Measurements from ENCODE around the gene GFOD2.

DNA sequence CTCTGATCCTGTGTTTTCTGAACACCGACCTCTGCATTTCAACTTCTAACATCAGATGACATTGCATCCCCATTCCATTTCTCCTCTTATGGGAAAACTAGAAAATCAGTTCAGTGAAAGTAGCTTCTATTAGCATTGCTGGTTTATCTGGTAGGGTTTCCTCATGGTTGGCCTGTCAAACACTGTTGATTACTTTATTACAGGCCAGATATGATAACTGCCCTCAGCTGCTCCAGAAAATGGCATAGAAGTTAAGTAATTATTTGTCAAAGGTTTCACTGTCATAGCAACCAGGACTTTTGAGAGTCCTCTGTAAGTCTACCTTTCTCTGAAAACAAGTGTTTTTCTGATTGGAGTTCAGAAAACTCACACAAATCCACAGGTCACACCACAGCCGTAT lies 3.0 kb downstream of the GFOD2 start:
- TF ChIP-seq EZH2 (IDR thresholded peaks at IDR 0.05; ENCODE audit: insufficient read depth, poor library complexity, severe bottlenecking) (no peak), EZH2phosphoT487 (IDR thresholded peaks at IDR 0.05; ENCODE audit: insufficient read depth, low read depth) (no peak)
